ENCODE results near the gene GPALPP1. TPM values are rescaled to one million over a fixed set of nuclear protein-coding genes. Genes with fewer than 3 reads are reported as not detected.

Gene GPALPP1
- total and polyA plus RNA-seq, 7 donors, result 7.8 to 40.7 (median 26.3) TPM

DNA sequence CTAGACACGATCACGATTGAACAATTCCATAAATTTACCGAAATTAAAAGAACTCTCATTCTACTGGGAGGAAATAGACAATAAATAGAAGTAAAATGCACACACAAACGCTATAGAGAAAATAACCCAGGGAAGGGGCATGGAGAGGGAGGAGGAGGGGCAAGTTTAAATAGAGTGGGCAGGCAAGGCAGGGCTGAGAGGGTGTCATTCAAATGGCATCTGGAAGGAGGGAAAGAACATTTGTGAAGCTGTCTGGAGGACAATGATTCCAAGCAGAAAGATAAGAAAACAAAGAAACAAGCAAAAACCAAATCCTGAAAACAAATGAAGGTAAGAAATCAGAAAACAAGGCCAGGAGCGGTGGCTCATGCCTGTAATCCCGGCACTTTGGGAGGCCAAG lies 85.4 kb downstream of the GPALPP1 start:
- WGBS, 2 donors, result 89 to 92% methylated on average over 6 of the region's 6 CpGs
- intact Hi-C loops (cut with DNase I), result no loop called here
- Histone ChIP-seq H3K4me1 (no peaks in the 10 kb centered on the region), H3K9me3 (no peaks in the 10 kb centered on the region), H3K36me3 (no peaks in the 10 kb centered on the region), H3K27me3 (no peaks in the 10 kb centered on the region), H3K27ac (no peak overlapping the region), H3K4me3 (no peak overlapping the region)
- TF ChIP-seq, protein P1, sequence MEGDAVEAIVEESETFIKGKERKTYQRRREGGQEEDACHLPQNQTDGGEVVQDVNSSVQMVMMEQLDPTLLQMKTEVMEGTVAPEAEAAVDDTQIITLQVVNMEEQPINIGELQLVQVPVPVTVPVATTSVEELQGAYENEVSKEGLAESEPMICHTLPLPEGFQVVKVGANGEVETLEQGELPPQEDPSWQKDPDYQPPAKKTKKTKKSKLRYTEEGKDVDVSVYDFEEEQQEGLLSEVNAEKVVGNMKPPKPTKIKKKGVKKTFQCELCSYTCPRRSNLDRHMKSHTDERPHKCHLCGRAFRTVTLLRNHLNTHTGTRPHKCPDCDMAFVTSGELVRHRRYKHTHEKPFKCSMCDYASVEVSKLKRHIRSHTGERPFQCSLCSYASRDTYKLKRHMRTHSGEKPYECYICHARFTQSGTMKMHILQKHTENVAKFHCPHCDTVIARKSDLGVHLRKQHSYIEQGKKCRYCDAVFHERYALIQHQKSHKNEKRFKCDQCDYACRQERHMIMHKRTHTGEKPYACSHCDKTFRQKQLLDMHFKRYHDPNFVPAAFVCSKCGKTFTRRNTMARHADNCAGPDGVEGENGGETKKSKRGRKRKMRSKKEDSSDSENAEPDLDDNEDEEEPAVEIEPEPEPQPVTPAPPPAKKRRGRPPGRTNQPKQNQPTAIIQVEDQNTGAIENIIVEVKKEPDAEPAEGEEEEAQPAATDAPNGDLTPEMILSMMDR (IDR thresholded peaks at IDR 0.05), result no peak
- no peak for DNase-seq

DNA sequence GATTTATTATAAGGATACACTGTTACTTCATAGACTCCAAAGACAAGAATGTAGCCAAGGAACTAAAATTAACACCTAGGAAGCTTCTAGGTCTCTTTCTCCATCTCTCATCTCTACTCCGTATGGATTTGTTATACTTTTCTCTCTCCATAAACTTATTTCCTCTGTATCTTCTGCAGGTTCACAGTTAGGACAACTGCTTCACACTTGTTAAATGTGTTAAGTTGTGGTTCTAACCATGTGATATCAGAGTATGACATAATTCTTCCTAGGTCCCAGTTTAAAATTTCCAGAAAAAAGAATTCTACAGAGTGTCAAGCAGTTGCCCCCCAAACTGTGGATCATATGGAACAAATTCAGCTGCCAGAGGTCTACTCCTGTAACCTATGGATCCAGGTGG lies 88.7 kb downstream of the GPALPP1 start:
- no peak overlapping the region for H3K27ac ChIP-seq
- no peaks in the 10 kb centered on the region for H3K4me1 ChIP-seq
- H3K27me3 ChIP-seq, result no peaks in the 10 kb centered on the region
- H3K36me3 ChIP-seq, result no peaks in the 10 kb centered on the region
- intact Hi-C loops (cut with DNase I), result no loop called here
- no peaks in the 10 kb centered on the region for H3K9me3 ChIP-seq
- 91 to 93% methylated on average over 1 of the region's 1 CpG for WGBS, 2 donors
- DNase-seq, result no peak
- TF ChIP-seq EP300 (IDR thresholded peaks at IDR 0.05), result no peak
- no peak for TF ChIP-seq POLR2AphosphoS5 (IDR thresholded peaks at IDR 0.05)
- TF ChIP-seq, protein P1 (IDR thresholded peaks at IDR 0.05), result no peak
- TF ChIP-seq POLR2A (IDR thresholded peaks at IDR 0.05), result no peak
- no peak overlapping the region for H3K4me3 ChIP-seq

Small RNAs within 50 kb of the gene (small RNA-seq; reads per million reads assigned to genes)
- 0 to 0.24 (median 0) reads per million in 3 donors for gene RN7SL49P

Other genes starting within 250 kb of the GPALPP1 start
- gene NUFIP1, start 67 bp upstream of the GPALPP1 start, total RNA-seq, result 1 to 10 TPM; 2.2 to 3.5 (median 3.0) TPM
- gene NUFIP1, start 67 bp upstream of the GPALPP1 start, polyA plus RNA-seq, result 1 to 10 TPM; 1.6 to 2.7 (median 1.8) TPM
- 10 to 100 TPM; 28.5 to 32.7 (median 30.1) TPM for gene GTF2F2, start 131.0 kb downstream of the GPALPP1 start, total RNA-seq
- gene GTF2F2, start 131.0 kb downstream of the GPALPP1 start, polyA plus RNA-seq, result 10 to 100 TPM; 18.5 to 21.6 (median 20.6) TPM
- gene KCTD4, start 211.5 kb downstream of the GPALPP1 start, total RNA-seq, result 1 to 10 TPM; 1.4 to 6.8 (median 2.2) TPM
- gene KCTD4, start 211.5 kb downstream of the GPALPP1 start, polyA plus RNA-seq, result 1 to 10 TPM in 1 of 3 donors, under 1 TPM in 2; 0.22 to 1.2 (median 0.60) TPM